GM13977 (cell line): ENCODE data around the gene CSMD2.
"Not testable (repeated sequence)": the region's sequence is repeated elsewhere in the genome, so short reads cannot be mapped to it uniquely, and the experiment has no call there.

Source experiments
- DNase-seq: peaks from one replicate; pipeline ENCODE4 v3.0.0; 2012; ENCODE audit warnings: low spot score
- in situ Hi-C: fragments of 300-500 bp; cut with MboI; formaldehyde crosslinking; loops from one replicate; pipeline ENCODE4 v1.12.0; 2022; ENCODE audit warnings: low sequenced_read_pairs, low pct_unique_long_range_greater_than_20kb, mixed read lengths, inconsistent platforms; ENCODE audit not compliant: unreplicated experiment
- TF ChIP-seq, protein P1 (sequence below): IDR thresholded peaks from 2 replicates; pipeline ENCODE4 v1.5.1; 2012; ENCODE audit warnings: mild to moderate bottlenecking, control low read depth; ENCODE audit not compliant: insufficient read depth; ENCODE audit errors: extremely low read depth, missing control alignments

CSMD2 gene

DNA sequence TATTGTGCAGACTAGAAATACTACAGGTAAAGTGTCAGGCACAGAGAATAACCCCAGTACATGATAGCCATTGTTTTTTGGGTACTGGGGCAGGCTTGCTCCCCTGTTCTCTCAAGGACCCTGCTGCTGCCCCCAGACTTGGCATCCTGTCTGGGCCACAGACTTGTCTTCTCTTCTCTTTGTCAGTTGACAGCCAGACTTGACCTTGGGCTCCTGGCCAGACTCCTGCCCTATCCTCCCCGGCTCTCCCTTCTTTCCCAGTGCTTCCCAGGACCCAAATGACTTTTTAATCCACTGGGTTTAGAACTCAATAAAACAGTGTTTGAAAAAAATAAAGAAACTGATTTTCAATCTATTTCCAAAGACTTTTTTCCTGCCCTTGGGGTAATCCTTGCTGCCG lies 649.4 kb downstream of the CSMD2 start:
- no peak for DNase-seq
- in situ Hi-C loops, result no loop called here

DNA sequence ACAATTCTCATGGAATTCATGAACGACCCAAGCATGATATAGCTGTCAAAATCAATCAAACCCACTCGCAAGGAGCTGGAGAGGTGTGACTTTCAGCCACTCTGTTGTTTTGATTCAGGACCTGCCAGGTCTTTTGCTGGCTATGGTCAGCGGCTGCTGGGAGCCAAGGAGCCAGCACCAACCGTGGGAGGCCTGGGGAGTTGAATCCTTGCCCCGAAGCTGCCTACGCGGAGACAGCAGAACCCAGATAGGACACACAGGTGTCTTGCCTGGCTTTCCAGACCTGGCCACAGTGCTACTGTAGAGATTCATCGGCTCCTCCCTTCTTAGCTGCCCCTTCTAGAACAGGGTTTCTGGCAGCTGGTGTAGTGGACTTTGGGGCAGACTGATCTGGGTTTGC lies 649.9 kb downstream of the CSMD2 start:
- no peak for DNase-seq
- in situ Hi-C loops, result no loop called here
- TF ChIP-seq, protein P1, sequence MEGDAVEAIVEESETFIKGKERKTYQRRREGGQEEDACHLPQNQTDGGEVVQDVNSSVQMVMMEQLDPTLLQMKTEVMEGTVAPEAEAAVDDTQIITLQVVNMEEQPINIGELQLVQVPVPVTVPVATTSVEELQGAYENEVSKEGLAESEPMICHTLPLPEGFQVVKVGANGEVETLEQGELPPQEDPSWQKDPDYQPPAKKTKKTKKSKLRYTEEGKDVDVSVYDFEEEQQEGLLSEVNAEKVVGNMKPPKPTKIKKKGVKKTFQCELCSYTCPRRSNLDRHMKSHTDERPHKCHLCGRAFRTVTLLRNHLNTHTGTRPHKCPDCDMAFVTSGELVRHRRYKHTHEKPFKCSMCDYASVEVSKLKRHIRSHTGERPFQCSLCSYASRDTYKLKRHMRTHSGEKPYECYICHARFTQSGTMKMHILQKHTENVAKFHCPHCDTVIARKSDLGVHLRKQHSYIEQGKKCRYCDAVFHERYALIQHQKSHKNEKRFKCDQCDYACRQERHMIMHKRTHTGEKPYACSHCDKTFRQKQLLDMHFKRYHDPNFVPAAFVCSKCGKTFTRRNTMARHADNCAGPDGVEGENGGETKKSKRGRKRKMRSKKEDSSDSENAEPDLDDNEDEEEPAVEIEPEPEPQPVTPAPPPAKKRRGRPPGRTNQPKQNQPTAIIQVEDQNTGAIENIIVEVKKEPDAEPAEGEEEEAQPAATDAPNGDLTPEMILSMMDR, result no peak

More for the DNA sequence above, 649.4 kb downstream of the CSMD2 start:
- TF ChIP-seq, protein P1, result no peak

DNA sequence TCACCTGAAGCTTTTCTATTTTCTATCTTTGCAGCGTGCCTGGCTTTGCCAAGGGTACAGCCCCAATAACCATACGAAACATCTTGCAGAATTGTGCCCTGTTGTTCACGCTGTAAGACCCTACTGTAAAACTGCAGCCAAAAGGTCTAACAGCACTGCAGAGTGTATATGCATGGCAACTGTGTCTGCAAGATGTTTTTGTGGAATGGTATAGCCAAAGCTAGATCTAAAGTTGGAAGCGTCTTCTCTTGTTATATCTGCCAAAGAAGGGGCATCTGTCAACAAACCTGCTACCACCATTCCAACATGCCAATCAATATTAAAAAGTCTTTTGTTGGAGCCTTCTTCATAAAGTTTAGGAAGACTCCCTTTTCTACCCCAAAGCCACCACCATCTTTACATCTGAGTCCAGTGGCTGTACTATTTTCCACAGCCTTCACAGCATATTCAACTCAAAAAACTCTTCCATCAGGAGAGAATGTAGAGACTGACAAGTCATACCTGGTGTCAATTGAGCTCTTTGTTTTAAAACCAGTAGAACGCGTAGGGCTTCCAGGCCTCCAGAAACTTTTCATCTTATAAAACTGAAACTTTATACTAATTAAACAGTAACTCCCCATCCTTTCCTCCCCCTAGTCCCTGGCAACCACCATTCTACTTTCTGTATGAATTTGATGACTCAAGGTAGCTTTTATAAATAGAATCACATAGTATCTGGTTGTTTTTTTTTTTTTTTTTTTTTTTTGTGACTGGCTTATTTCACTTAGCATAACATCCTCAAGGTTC lies 652.6 kb downstream of the CSMD2 start:
- no peak for DNase-seq
- in situ Hi-C loops, result no loop called here
- TF ChIP-seq, protein P1, result no peak

DNA sequence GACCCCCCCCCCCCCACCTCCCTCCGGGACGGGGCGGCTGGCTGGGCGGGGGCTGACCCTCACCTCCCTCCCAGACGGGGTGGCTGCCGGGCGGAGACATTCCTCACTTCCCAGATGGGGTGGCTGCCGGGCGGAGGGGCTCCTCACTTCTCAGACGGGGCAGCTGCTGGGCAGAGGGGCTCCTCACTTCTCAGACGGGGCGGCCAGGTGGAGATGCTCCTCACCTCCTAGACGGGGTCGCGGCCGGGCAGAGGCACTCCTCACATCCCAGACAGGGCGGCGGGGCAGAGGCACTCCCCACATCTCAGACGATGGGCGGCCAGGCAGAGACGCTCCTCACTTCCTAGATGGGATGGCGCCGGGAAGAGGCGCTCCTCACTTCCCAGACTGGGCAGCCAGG lies 655.8 kb downstream of the CSMD2 start:
- DNase-seq, in situ Hi-C loops: not testable (repeated sequence)

DNA sequence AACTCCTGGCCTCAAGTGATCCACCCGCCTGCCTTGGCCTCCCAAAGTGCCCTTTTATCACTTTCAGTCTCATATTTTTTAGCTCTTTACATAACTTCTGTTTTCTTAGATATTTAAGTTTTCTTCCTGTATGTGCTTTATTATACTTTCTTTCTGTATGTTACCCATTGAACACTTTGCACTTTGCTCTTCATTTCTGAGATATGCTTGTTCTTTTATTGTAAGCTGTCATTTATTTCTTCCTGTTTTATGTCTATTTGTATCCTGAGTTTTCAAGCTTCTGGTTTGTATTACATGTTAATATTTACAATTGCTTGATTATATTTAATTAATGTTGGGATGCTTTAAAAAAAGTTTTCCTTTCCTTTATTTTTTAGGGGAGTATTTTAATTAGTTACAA lies 656.9 kb downstream of the CSMD2 start:
- TF ChIP-seq, protein P1, result no peak
- no peak for DNase-seq
- in situ Hi-C loops, result no loop called here

DNA sequence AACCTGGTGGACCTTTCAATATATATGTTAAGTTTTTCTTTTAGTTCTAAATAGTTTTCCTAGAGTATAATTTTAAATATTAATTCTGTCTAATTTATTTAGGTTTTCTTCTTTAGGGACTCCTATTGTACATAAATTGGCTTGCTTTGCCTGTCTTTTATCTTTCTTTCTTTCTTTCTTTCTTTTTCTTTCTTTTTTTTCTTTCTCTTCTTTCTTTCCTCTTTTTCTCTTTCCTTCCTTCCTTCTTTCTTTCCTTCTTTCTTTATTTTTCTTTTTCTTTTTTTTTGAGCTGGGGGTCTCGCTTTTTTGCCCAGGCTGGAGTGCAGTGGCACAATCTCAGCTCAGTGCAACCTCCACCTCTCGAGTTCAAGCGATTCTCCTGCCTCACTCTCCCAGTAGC lies 657.4 kb downstream of the CSMD2 start:
- DNase-seq, result no peak
- in situ Hi-C loops, result no loop called here
- TF ChIP-seq, protein P1, result no peak

DNA sequence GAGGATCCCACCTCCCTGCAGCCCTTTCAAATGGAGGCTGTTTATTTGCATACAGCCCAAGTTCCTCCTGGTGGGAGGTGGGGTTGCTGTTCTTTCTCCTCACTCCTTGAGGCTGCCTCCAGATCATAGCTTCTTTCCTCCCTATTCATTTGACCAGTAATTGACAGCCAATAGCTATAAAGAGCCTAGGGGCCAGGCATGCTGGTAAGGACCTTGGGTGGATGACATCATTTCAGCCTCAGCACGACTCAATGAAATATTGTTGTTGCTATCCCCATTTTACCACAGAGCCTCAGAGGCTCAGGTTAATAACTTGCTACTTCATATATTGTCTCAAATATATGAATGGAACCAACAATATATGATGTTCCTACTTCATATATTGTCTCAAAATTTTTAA lies 661.5 kb downstream of the CSMD2 start:
- in situ Hi-C loops, result no loop called here
- no peak for DNase-seq
- TF ChIP-seq, protein P1, result no peak
